ENCODE data around the gene GPR153. TPM values are rescaled to one million over a fixed set of nuclear protein-coding genes. Genes with fewer than 3 reads are reported as not detected.

Gene GPR153
- total RNA-seq, 1 experiment from 2014 or later: 6.1 TPM

GRCh38 chr1:6279066-6279465, 18.2 kb upstream of the GPR153 start:
- DNase-seq (ENCODE audit: low read depth, low spot score) (no peak), ATAC-seq (no peak)
- BruUV-seq (replicated peaks): no TSS peak
- intact Hi-C loops (cut with micrococcal nuclease): no loop called here
- H3K27me3 ChIP-seq (ENCODE audit: insufficient read depth, low read length): no peaks in the 10 kb centered on the region
- H3K36me3 ChIP-seq (ENCODE audit: control insufficient read depth in 1 of 2, insufficient read depth in 2 of 2, low read length in 2 of 2): no peaks in the 10 kb centered on the region; a peak in 1 of 4 replicates
- no peak overlapping the region for H3K9ac ChIP-seq (ENCODE audit: low read length)
- no peaks in the 10 kb centered on the region for H3K4me1 ChIP-seq (ENCODE audit: control insufficient read depth in 1 of 2, insufficient read depth in 2 of 2, low read length in 2 of 2)
- no peaks in the 10 kb centered on the region for H3K9me3 ChIP-seq (ENCODE audit: control insufficient read depth in 1 of 2, insufficient read depth in 1 of 2, low read depth in 1 of 2, low read length in 2 of 2)
- no peak overlapping the region for H3K4me3 ChIP-seq (replicated peaks in 1 of 2; ENCODE audit: low read depth in 1 of 2, low read length in 2 of 2)
- H3K27ac ChIP-seq (ENCODE audit: low read depth, low read length): no peak overlapping the region
- no peak for TF ChIP-seq CBX3 (IDR thresholded peaks at IDR 0.05; ENCODE audit: low read depth)
- H3K4me2 ChIP-seq (ENCODE audit: low read length): no peak overlapping the region
- H2AFZ ChIP-seq (ENCODE audit: low read depth, low read length, poor library complexity, severe bottlenecking): no peak overlapping the region
- RAD21 ChIA-PET (ENCODE audit: low non-redundant PET in 1 of 2, low total read pairs in 2 of 2, uncharacterized antibody in 2 of 2, unreplicated experiment in 2 of 2): no interaction called here
- no peaks in the 10 kb centered on the region for H4K20me1 ChIP-seq (ENCODE audit: insufficient read depth)
- POLR2A ChIA-PET: no interaction called here
- H3K79me2 ChIP-seq (ENCODE audit: insufficient read depth, low read length): no peaks in the 10 kb centered on the region
- CTCF ChIA-PET: no interaction called here
- H3K9me2 ChIP-seq (ENCODE audit: insufficient read depth): no peaks in the 10 kb centered on the region

- no peak overlapping the region for H3K27ac ChIP-seq (ENCODE audit: low read depth, low read length)
- no peak overlapping the region for H3K4me3 ChIP-seq (replicated peaks in 1 of 2; ENCODE audit: low read depth in 1 of 2, low read length in 2 of 2)
- H3K79me2 ChIP-seq (ENCODE audit: insufficient read depth, low read length): no peaks in the 10 kb centered on the region
- H2AFZ ChIP-seq (ENCODE audit: low read depth, low read length, poor library complexity, severe bottlenecking): no peak overlapping the region
- H3K4me1 ChIP-seq (ENCODE audit: control insufficient read depth in 1 of 2, insufficient read depth in 2 of 2, low read length in 2 of 2): no peaks in the 10 kb centered on the region
- no peaks in the 10 kb centered on the region; a peak in 1 of 4 replicates for H3K36me3 ChIP-seq (ENCODE audit: control insufficient read depth in 1 of 2, insufficient read depth in 2 of 2, low read length in 2 of 2)
- H3K27me3 ChIP-seq (ENCODE audit: insufficient read depth, low read length): no peaks in the 10 kb centered on the region
- no peak overlapping the region for H3K9ac ChIP-seq (ENCODE audit: low read length)
- POLR2A ChIA-PET: no interaction called here
- H3K4me2 ChIP-seq (ENCODE audit: low read length): no peak overlapping the region
- CTCF ChIA-PET: no interaction called here
- no TSS peak for BruUV-seq (replicated peaks)
- H3K9me3 ChIP-seq (ENCODE audit: control insufficient read depth in 1 of 2, insufficient read depth in 1 of 2, low read depth in 1 of 2, low read length in 2 of 2): no peaks in the 10 kb centered on the region
- no peak for DNase-seq (ENCODE audit: low read depth, low spot score)
- no peaks in the 10 kb centered on the region for H3K9me2 ChIP-seq (ENCODE audit: insufficient read depth)
- ATAC-seq: no peak
- RAD21 ChIA-PET (ENCODE audit: low non-redundant PET in 1 of 2, low total read pairs in 2 of 2, uncharacterized antibody in 2 of 2, unreplicated experiment in 2 of 2): no interaction called here
- intact Hi-C loops (cut with micrococcal nuclease): no loop called here
- TF ChIP-seq POLR2A (IDR thresholded peaks at IDR 0.05; ENCODE audit: borderline replicate concordance, extremely low read depth, insufficient read depth, insufficient read length) (no peak), ZNF274 (IDR thresholded peaks at IDR 0.05; ENCODE audit: low read depth, low read length) (no peak), RAD21 (IDR thresholded peaks at IDR 0.05; ENCODE audit: low read depth) (no peak), SRF (IDR thresholded peaks at IDR 0.05; ENCODE audit: low read depth) (no peak), CBX3 (IDR thresholded peaks at IDR 0.05; ENCODE audit: low read depth) (no peak), ATF3 (IDR thresholded peaks at IDR 0.05) (no peak), MAX (IDR thresholded peaks at IDR 0.05) (no peak), FOSL1 (IDR thresholded peaks at IDR 0.05; ENCODE audit: low read depth) (no peak), EZH2 (IDR thresholded peaks at IDR 0.05) (no peak), ZBTB33 (IDR thresholded peaks at IDR 0.05; ENCODE audit: extremely low read depth, insufficient replicate concordance, low read length) (no peak), CEBPB (IDR thresholded peaks at IDR 0.05; ENCODE audit: low read depth) (no peak), EZH2phosphoT487 (IDR thresholded peaks at IDR 0.05; ENCODE audit: borderline replicate concordance) (no peak), ELF1 (IDR thresholded peaks at IDR 0.05; ENCODE audit: borderline replicate concordance, low read depth) (no peak), EGR1 (IDR thresholded peaks at IDR 0.05; ENCODE audit: low read depth) (no peak), SIN3A (IDR thresholded peaks at IDR 0.05; ENCODE audit: low read depth) (no peak), YY1 (IDR thresholded peaks at IDR 0.05; ENCODE audit: extremely low read depth, insufficient replicate concordance, low read depth, low read length) (no peak), SP1 (IDR thresholded peaks at IDR 0.05; ENCODE audit: low read depth) (no peak)
- TF ChIP-seq, protein P1, sequence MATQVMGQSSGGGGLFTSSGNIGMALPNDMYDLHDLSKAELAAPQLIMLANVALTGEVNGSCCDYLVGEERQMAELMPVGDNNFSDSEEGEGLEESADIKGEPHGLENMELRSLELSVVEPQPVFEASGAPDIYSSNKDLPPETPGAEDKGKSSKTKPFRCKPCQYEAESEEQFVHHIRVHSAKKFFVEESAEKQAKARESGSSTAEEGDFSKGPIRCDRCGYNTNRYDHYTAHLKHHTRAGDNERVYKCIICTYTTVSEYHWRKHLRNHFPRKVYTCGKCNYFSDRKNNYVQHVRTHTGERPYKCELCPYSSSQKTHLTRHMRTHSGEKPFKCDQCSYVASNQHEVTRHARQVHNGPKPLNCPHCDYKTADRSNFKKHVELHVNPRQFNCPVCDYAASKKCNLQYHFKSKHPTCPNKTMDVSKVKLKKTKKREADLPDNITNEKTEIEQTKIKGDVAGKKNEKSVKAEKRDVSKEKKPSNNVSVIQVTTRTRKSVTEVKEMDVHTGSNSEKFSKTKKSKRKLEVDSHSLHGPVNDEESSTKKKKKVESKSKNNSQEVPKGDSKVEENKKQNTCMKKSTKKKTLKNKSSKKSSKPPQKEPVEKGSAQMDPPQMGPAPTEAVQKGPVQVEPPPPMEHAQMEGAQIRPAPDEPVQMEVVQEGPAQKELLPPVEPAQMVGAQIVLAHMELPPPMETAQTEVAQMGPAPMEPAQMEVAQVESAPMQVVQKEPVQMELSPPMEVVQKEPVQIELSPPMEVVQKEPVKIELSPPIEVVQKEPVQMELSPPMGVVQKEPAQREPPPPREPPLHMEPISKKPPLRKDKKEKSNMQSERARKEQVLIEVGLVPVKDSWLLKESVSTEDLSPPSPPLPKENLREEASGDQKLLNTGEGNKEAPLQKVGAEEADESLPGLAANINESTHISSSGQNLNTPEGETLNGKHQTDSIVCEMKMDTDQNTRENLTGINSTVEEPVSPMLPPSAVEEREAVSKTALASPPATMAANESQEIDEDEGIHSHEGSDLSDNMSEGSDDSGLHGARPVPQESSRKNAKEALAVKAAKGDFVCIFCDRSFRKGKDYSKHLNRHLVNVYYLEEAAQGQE (IDR thresholded peaks at IDR 0.05; ENCODE audit: low read depth): no peak
- H4K20me1 ChIP-seq (ENCODE audit: insufficient read depth): no peaks in the 10 kb centered on the region
These were observed 17.4 kb upstream of the GPR153 start for GRCh38 chr1:6278263-6278662.
